Gastrocnemius medialis (tissue), 4 donors: ENCODE results near the gene NLGN4X. TPM values are rescaled to one million over a fixed set of nuclear protein-coding genes. Genes with fewer than 3 reads are reported as not detected.

Source experiments
- ATAC-seq, 2 donors: fragments of 150-250 bp; one replicate each; pipeline ENCODE4 v1.9.1; 2016
- DNase-seq, 2 donors: peaks; one replicate each; pipeline ENCODE4 v3.0.0-alpha.2; 2019
- H3K27ac ChIP-seq, 4 donors: fragments of 200-600 bp; sonication (generic); 1 replicate in 1 of 4; 2 replicates in 3 of 4; pipeline ENCODE4 v1.5.1; 2016 to 2018; ENCODE audit warnings: mild to moderate bottlenecking in 2 of 4, moderate library complexity in 1 of 4
- H3K27me3 ChIP-seq, 3 donors: fragments of 200-600 bp; sonication (generic) in 2 of 3; 1 replicate in 1 of 3; 2 replicates in 2 of 3; pipeline versions ENCODE4 v1.5.1 to v1.6.0; 2016 to 2019; ENCODE audit warnings: mild to moderate bottlenecking in 1 of 3, moderate library complexity in 1 of 3
- H3K36me3 ChIP-seq, 2 donors: fragments of 200-600 bp; sonication (generic) in 1 of 2; one replicate each; pipeline ENCODE4 v1.5.1; 2017 to 2018
- H3K4me1 ChIP-seq, 2 donors: fragments of 200-600 bp; sonication (generic) in 1 of 2; one replicate each; pipeline ENCODE4 v1.5.1; 2016 to 2017; ENCODE audit warnings: mild to moderate bottlenecking in 2 of 2
- H3K4me3 ChIP-seq, 4 donors: fragments of 200-600 bp; sonication (generic) in 3 of 4; 1 replicate in 1 of 4; 2 replicates in 3 of 4; pipeline ENCODE4 v1.5.1; 2016 to 2019; ENCODE audit warnings: mild to moderate bottlenecking in 2 of 4
- H3K9me3 ChIP-seq, 3 donors: fragments of 200-600 bp; sonication (generic) in 2 of 3; 1 replicate in 1 of 3; 2 replicates in 2 of 3; pipeline ENCODE4 v1.5.1; 2016 to 2019
- CTCF ChIP-seq, 5 experiments: fragments of 450-650 bp in 3 of 5; fragments of 200-600 bp in 2 of 5; sonication (generic) in 2 of 5; IDR thresholded peaks in 4 of 5; conservative IDR thresholded peaks in 1 of 5; 1 replicate in 4 of 5; 2 replicates in 1 of 5; pipeline ENCODE4 v1.5.1; 2016 to 2019; ENCODE audit warnings: antibody characterized with exemption in 5 of 5, mild to moderate bottlenecking in 3 of 5, moderate library complexity in 3 of 5
- POLR2A ChIP-seq, 2 donors: fragments of 450-650 bp; IDR thresholded peaks; one replicate each; pipeline ENCODE4 v1.6.1; 2017; ENCODE audit warnings: antibody characterized with exemption in 2 of 2, mild to moderate bottlenecking in 2 of 2, moderate library complexity in 2 of 2
- in situ Hi-C, 4 donors: fragments of 200-750 bp; cut with MboI; loops; one replicate each; pipeline versions ENCODE4 v1.15.0 to v1.8.0; 2017; ENCODE audit warnings: low sequenced_read_pairs in 4 of 4
- intact Hi-C: fragments of 100-400 bp; cut with DNase I; formaldehyde crosslinking; loops from one replicate; pipeline ENCODE4 v1.15.1; 2023; ENCODE audit warnings: low total_unique reads
- total RNA-seq, 4 donors: library from RNA; depleted of rRNA; stranded (reverse); fragments of >200 nt; gene quantifications; one replicate each; pipeline versions ENCODE4 v1.1.0 to v1.2.3, GENCODE V29; 2016

NLGN4X gene
- total RNA-seq, 4 donors from 2014 or later = 0.31 to 0.52 (median 0.47) TPM

- Histone ChIP-seq H3K4me1 (no peaks in the 10 kb centered on the region), H3K27ac (no peak overlapping the region), H3K4me3 (no peak overlapping the region), H3K27me3 (no peaks in the 10 kb centered on the region), H3K9me3 (no peaks in the 10 kb centered on the region), H3K36me3 (no peaks in the 10 kb centered on the region)
- ATAC-seq (no peak), DNase-seq (no peak)
- in situ Hi-C loops = no loop called here
- TF ChIP-seq POLR2A (IDR thresholded peaks at IDR 0.05) (no peak), CTCF (IDR thresholded peaks at IDR 0.05 in 4 of 5, conservative IDR thresholded peaks at IDR 0.05 in 1 of 5) (no peak)
- intact Hi-C loops = no loop called here
Measured at GRCh38 chrX:5979338-5979737, 249.3 kb downstream of the NLGN4X start.

- H3K27ac ChIP-seq = no peak overlapping the region
- H3K36me3 ChIP-seq = no peaks in the 10 kb centered on the region
- in situ Hi-C loops (no loop called here), intact Hi-C loops (no loop called here)
- no peaks in the 10 kb centered on the region for H3K9me3 ChIP-seq
- ATAC-seq (no peak), DNase-seq (no peak)
- H3K4me3 ChIP-seq = no peak overlapping the region
- H3K27me3 ChIP-seq = no peaks in the 10 kb centered on the region
- H3K4me1 ChIP-seq = no peaks in the 10 kb centered on the region
- TF ChIP-seq POLR2A (IDR thresholded peaks at IDR 0.05) (no peak), CTCF (IDR thresholded peaks at IDR 0.05 in 4 of 5, conservative IDR thresholded peaks at IDR 0.05 in 1 of 5) (no peak)
Measured at GRCh38 chrX:5976332-5976731, 252.3 kb downstream of the NLGN4X start.

GRCh38 chrX:5971300-5971699 is 257.4 kb downstream of the NLGN4X start:
- Histone ChIP-seq H3K9me3 (no peaks in the 10 kb centered on the region), H3K4me3 (no peak overlapping the region), H3K4me1 (no peaks in the 10 kb centered on the region), H3K36me3 (no peaks in the 10 kb centered on the region), H3K27ac (no peak overlapping the region), H3K27me3 (no peaks in the 10 kb centered on the region)
- DNase-seq = no peak
- ATAC-seq = no peak
- TF ChIP-seq POLR2A (IDR thresholded peaks at IDR 0.05) (no peak), CTCF (IDR thresholded peaks at IDR 0.05 in 4 of 5, conservative IDR thresholded peaks at IDR 0.05 in 1 of 5) (no peak)
- in situ Hi-C loops (no loop called here), intact Hi-C loops (no loop called here)

- TF ChIP-seq CTCF (IDR thresholded peaks at IDR 0.05 in 4 of 5, conservative IDR thresholded peaks at IDR 0.05 in 1 of 5) = no peak
- TF ChIP-seq POLR2A (IDR thresholded peaks at IDR 0.05) = no peak
- no peaks in the 10 kb centered on the region for H3K9me3 ChIP-seq
- in situ Hi-C loops (no loop called here), intact Hi-C loops (no loop called here)
- H3K27ac ChIP-seq = no peak overlapping the region
- no peaks in the 10 kb centered on the region for H3K4me1 ChIP-seq
- no peaks in the 10 kb centered on the region for H3K36me3 ChIP-seq
- DNase-seq = no peak
- no peak for ATAC-seq
- no peaks in the 10 kb centered on the region for H3K27me3 ChIP-seq
- H3K4me3 ChIP-seq = no peak overlapping the region
Measured at GRCh38 chrX:5965406-5965805, 263.3 kb downstream of the NLGN4X start.

GRCh38 chrX:5959286-5959685 is 269.4 kb downstream of the NLGN4X start:
- Histone ChIP-seq H3K27me3 (no peaks in the 10 kb centered on the region), H3K4me1 (no peaks in the 10 kb centered on the region), H3K4me3 (no peak overlapping the region), H3K9me3 (no peaks in the 10 kb centered on the region), H3K36me3 (no peaks in the 10 kb centered on the region), H3K27ac (no peak overlapping the region)
- no peak for DNase-seq
- no peak for ATAC-seq
- intact Hi-C loops = no loop called here
- in situ Hi-C loops = no loop called here
- TF ChIP-seq POLR2A (IDR thresholded peaks at IDR 0.05) (no peak), CTCF (IDR thresholded peaks at IDR 0.05 in 4 of 5, conservative IDR thresholded peaks at IDR 0.05 in 1 of 5) (no peak)
